CD4-positive, alpha-beta T cell treated with Interleukin-17A for 1 hour (primary cell): ENCODE results near the gene TMEM121B.
A peak's percentile ranks its signal among the peaks of the same experiment; 100 is the strongest.

Experiments used
- DNase-seq: peaks from one replicate; pipeline ENCODE4 v3.0.0-alpha.2; 2020

TMEM121B gene

GRCh38 chr22:17086788-17087497, 34.2 kb downstream of the TMEM121B start:
- peak; percentile 16 for DNase-seq

GRCh38 chr22:17086296-17086695, 34.9 kb downstream of the TMEM121B start:
- DNase-seq = peak; percentile 29

- peak; percentile 21 for DNase-seq
Observed at GRCh38 chr22:17085277-17086181, 35.6 kb downstream of the TMEM121B start.

- peak; percentile 95 for DNase-seq
Observed at GRCh38 chr22:17084554-17085276, 36.4 kb downstream of the TMEM121B start, which contains the start of gene IL17RA. TSS of gene IL17RA (plus strand) at chr22:17085000. CDS start at chr22:17085092, 92 bp downstream.

- DNase-seq = no peak
Observed at GRCh38 chr22:17083811-17084441, 37.2 kb downstream of the TMEM121B start.

- no peak for DNase-seq
Observed at GRCh38 chr22:17083255-17083654, 37.9 kb downstream of the TMEM121B start.

- no peak for DNase-seq
Observed at GRCh38 chr22:17079572-17079971, 41.6 kb downstream of the TMEM121B start.

GRCh38 chr22:17077255-17077654, 43.9 kb downstream of the TMEM121B start:
- DNase-seq = no peak

- no peak for DNase-seq
Observed at GRCh38 chr22:17074648-17075002, 46.5 kb downstream of the TMEM121B start.

GRCh38 chr22:17072877-17073276, 48.3 kb downstream of the TMEM121B start:
- DNase-seq = no peak
